Cerebellar nuclear complex (tissue), 1 donor: ENCODE measurements around the gene ATAD3C.
"Not testable (repeated sequence)": the region's sequence is repeated elsewhere in the genome, so short reads cannot be mapped to it uniquely, and the experiment has no call there.

Source experiments
- DNase-seq, 2 experiments: peaks; one replicate each; lab custom pipeline; 2025; lab: John Stamatoyannopoulos, UW

The ATAD3C gene

GRCh38 chr1:1477206-1477605 lies 27.7 kb downstream of the ATAD3C start:
- no peak for DNase-seq

DNA sequence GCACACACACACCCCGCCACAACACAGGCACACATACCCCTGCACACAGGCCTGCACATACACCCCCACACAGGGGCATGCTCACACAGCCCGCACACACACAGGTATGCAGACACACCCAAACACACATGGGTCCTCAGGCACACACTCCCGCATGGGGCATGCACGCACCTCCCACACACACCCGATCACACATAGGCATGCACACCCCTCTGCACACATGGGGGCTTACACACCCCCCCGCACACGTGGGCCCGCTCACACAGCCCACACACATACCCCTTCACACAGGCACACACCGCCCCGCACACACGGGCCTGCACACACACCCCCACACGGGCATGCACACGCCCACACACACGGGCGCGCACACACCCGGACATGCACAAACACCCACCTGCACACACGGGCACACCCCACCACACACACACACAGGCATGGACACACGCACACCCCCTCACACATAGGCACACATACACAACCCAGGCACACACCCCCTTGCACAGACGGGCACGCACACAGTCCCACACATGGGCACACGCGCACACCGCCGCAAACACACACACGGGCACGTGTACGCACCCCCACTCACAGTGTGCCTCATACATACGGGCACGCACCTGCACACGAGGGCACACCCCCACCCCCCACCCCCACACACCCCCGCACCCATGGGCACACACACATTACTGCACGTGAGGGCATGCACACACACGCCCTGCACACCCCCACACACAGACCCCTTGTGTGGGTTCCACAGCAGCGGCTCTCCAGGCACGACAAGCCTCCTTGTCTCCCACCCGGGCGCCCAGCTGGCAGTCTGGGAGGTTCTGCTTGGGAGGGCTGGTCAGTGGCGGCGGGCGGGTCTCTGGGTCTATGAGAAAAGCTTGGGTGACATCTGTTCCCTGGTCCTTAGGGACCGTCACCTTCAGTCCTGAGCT lies 30.3 kb downstream of the ATAD3C start:
- DNase-seq = no peak

- not testable (repeated sequence) for DNase-seq
Observed at GRCh38 chr1:1480488-1480867, 31.0 kb downstream of the ATAD3C start.

DNA sequence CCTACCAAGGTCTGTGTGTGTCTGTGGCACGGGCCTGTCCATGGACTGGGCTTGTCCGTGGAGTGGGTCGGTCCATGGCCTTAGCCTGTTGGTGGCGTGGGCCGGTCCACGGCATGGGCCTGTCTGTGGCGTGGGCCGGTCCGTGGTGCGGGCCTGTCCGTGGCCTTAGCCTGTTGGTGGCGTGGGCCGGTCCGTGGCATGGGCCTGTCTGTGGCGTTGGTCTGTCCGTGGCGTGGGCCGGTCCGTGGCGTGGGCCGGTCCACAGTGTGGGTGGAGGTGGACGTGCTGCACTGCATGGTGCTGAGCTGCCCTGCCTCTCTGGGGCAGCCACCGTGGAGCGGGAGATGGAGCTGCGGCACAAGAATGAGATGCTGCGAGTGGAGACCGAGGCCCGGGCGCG lies 32.3 kb downstream of the ATAD3C start:
- not testable (repeated sequence) for DNase-seq

- no peak for DNase-seq
Observed at GRCh38 chr1:1482856-1483255, 33.4 kb downstream of the ATAD3C start.

DNA sequence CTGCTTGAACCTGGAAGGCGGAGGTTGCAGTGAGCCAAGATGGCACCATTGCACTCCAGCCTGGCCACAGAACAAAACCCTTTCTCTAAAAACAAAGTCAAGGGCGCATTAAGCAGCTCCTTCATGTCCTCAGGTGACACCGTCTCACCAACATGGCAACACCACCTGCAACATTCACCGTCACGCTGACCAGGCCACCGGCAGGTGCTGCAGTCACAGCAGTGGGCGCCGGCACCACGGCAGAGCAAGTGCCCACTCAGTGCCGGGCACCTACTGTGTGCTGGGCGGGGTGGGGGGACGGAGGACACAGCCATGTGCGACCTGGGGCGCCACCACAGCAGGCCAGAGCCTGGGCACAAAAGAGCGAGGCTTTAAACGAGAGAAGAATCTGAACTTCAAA lies 34.2 kb downstream of the ATAD3C start:
- no peak for DNase-seq

DNA sequence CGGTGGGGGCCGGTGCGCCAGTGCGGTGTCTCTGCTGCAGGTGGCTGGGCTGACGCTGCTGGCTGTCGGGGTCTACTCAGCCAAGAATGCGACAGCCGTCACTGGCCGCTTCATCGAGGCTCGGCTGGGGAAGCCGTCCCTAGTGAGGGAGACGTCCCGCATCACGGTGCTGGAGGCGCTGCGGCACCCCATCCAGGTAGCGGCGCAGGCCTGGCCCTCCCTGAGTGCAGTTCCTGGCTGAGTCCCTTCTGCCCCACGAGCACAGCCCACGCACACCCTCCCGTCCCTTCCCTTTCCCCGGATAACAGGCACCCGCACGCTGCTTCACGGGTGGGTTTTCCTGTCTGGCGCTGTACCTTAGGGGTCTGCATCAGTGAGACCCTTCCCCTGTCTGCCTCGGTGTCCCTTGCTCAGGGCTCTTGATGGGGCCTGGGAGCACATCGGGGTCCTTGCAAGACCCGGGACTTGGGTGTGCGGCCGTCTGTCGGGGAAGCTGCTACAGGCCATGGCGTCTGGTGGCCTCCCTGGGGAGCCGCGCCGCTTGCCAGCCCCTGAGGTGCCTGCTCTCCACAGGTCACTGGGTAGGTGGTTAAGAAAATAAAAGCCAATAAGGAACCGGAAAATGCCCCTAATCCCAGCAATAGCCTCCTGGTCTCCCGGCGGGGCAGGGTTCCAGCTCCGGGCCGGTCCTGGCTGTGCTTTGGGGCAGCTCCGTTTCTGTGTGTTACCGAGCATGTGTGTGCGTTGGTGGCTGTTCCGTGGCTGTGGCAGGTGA lies 35.7 kb downstream of the ATAD3C start:
- not testable (repeated sequence) for DNase-seq

DNA sequence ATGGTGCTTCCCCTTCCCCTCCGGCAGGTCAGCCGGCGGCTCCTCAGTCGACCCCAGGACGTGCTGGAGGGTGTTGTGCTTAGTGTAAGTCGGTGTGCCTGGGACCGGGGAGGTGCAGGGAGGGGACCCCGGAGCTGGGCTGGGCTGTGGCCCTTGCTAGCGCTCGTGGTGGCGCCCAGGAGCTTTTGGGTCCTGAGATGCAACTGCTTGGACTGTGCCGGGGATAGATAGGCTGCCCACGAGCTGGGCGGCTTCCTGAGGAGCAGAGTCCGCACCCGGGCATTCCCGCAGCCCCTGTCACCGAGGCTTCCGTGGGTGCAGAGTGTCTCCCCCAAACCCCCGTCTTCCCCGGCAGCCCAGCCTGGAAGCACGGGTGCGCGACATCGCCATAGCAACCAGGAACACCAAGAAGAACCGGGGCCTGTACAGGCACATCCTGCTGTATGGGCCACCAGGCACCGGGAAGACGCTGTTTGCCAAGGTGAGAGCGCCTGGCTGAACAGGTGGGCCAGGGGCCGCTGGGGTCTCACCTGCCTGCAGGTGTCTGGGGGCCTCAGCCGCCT lies 36.3 kb downstream of the ATAD3C start:
- not testable (repeated sequence) for DNase-seq

DNA sequence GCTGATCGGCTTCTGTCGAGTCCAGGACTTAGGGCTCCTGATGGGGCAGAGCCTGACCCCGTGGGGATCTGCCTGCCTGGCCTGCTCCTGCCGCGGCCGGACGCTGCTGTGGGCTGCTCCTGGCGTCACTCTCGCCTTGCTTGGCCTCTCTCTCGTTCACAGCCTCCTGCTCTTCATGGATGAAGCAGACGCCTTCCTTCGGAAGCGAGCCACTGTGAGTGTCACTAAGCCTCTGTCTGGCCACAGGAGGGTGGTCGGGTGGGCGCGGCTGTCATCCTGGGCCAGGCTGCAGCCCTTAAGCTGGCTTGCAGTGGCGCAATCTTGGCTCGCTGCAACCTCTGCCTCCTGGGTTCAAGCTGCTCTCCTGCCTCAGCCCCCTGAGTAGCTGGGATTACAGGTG lies 38.2 kb downstream of the ATAD3C start:
- DNase-seq = no peak

GRCh38 chr1:1489231-1489630 lies 39.7 kb downstream of the ATAD3C start:
- no peak for DNase-seq

DNA sequence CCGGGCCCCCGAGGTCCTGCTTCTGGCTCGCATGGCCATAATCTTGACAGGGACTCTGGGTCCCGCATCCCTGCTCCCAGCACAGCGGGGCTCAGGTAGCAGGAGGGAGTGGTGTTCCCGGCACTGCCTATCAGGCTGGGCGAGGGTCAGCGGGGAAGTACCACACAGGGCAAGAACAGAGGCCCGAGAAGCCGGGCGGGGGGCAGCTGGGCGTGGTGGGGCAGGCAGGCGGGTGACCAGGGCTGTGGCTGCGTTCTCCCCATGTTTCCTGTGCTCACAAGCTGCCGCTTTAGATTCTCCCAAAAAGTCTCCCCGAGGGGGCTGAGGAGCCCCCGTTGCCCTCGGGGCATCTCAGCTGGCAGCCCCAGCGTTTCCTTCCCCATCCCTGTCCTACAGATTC lies 40.4 kb downstream of the ATAD3C start:
- DNase-seq = no peak

DNA sequence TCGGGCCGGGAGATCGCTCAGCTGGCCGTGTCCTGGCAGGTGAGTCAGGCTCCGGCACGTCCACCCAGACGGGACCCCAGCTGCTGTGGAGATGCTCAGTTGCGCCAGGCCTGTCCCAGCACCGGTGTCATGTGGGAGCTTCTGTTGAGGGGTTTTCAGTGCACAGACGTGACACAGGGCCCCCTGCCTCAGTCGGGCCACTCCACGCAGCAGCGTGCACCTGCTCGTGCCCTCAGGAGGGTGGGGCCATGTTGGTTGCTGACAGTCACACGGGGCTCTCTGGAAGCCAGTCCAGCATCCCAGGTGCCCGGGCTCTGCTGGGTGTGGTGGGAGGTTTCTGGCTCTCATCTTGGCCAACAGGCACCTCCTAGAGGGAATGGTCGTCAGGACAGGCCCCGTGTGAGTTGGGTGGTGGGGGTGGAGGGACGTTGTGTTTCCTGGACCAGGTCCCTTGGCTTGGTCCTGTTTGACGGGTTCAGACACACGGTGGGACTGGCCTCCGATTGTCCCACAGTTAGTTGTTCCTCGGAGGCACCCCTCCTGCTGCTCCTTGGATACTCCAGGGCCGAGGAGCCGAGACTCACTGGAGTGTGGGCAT lies 41.2 kb downstream of the ATAD3C start:
- DNase-seq = no peak

- no peak for DNase-seq
Observed at GRCh38 chr1:1491601-1492000, 42.1 kb downstream of the ATAD3C start.

- not testable (repeated sequence) for DNase-seq
Observed at GRCh38 chr1:1494311-1494710, 44.8 kb downstream of the ATAD3C start.

GRCh38 chr1:1495461-1495975 lies 46.0 kb downstream of the ATAD3C start:
- DNase-seq = not testable (repeated sequence)

DNA sequence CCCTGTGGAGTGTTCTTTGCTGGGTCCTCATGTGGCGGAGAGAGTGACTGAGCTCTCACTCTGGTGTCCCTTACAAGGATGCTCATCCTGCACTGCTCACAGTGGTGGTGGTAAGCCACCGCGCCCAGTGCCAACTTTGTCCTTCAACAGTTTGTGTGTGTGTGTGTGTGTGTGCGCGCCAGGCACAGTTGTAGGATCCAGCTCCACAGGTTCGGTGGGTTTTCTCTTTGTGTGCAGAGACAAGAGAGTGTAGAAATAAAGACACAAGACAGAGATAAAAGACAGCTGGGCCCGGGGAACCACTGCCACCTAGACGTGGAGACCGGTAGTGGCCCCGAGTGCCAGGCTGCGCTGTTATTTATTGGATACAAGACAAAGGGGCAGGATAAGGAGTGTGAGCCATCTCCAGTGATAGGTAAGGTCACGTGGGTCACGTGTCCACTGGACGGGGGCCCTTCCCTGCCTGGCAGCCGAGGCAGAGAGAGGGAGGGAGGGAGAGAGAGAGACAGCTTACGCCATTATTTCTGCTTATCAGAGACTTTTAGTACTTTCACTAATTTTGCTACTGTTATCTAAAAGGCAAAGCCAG lies 55.4 kb downstream of the ATAD3C start:
- DNase-seq = peak; percentile 35 to 48

- not testable (repeated sequence) for DNase-seq
Observed at GRCh38 chr1:1505366-1505798, 55.9 kb downstream of the ATAD3C start.

- DNase-seq = not testable (repeated sequence)
Observed at GRCh38 chr1:1505801-1506200, 56.3 kb downstream of the ATAD3C start.

- no peak for DNase-seq
Observed at GRCh38 chr1:1507305-1507704, 57.8 kb downstream of the ATAD3C start.

- DNase-seq = not testable (repeated sequence)
Observed at GRCh38 chr1:1508775-1509464, 59.4 kb downstream of the ATAD3C start.

DNA sequence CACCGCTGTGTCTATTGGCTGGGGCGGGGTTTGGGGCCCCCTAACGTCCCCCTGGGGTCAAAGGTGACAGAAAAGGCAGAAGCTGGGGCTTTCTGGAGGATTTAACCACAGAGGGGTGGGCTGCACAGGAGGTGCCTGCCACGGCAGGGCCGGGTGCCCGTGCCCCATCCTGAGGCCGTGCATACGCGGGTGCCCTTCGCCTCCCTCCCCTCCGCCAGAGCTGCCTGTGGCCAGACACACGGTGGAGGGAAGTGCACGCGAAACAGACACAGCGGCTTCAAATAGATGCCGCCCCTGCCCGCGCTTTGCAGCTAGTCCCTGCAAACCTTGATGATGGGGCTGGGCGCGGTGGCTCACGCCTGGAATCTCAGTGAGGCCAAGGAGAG lies 60.0 kb downstream of the ATAD3C start:
- not testable (repeated sequence) for DNase-seq
